HG02870 (cell line): ENCODE results near the gene DLK1.

Source experiments
- ATAC-seq: cut with Tn5 transposase; IDR thresholded peaks from one replicate; pipeline ENCODE4 v1.9.1; 2021; ENCODE audit warnings: mild to moderate bottlenecking, moderate library complexity; ENCODE audit not compliant: unreplicated experiment

The DLK1 gene

GRCh38 chr14:100775831-100776591 lies 49.3 kb downstream of the DLK1 start:
- no peak for ATAC-seq

GRCh38 chr14:100776681-100777365 lies 50.1 kb downstream of the DLK1 start:
- no peak for ATAC-seq

- ATAC-seq = no peak
Measured at GRCh38 chr14:100777366-100777817, 50.7 kb downstream of the DLK1 start.

- no peak for ATAC-seq
Measured at GRCh38 chr14:100777818-100778525, 51.3 kb downstream of the DLK1 start.

- no peak for ATAC-seq
Measured at GRCh38 chr14:100778526-100778882, 51.8 kb downstream of the DLK1 start.

GRCh38 chr14:100778951-100779690 lies 52.4 kb downstream of the DLK1 start:
- ATAC-seq = no peak

GRCh38 chr14:100779691-100780080 lies 53.0 kb downstream of the DLK1 start:
- no peak for ATAC-seq

GRCh38 chr14:100780246-100780645 lies 53.6 kb downstream of the DLK1 start:
- no peak for ATAC-seq

GRCh38 chr14:100780646-100781355 lies 54.1 kb downstream of the DLK1 start:
- no peak for ATAC-seq

- no peak for ATAC-seq
Measured at GRCh38 chr14:100781952-100782351, 55.3 kb downstream of the DLK1 start.

GRCh38 chr14:100782516-100783320 lies 56.0 kb downstream of the DLK1 start:
- ATAC-seq = no peak

- ATAC-seq = no peak
Measured at GRCh38 chr14:100783630-100784370, 57.1 kb downstream of the DLK1 start.

- no peak for ATAC-seq
Measured at GRCh38 chr14:100784523-100785337, 58.0 kb downstream of the DLK1 start.

- ATAC-seq = no peak
Measured at GRCh38 chr14:100785338-100785615, 58.6 kb downstream of the DLK1 start.

GRCh38 chr14:100785626-100786025 lies 58.9 kb downstream of the DLK1 start:
- ATAC-seq = no peak

GRCh38 chr14:100786131-100786530 lies 59.4 kb downstream of the DLK1 start:
- no peak for ATAC-seq

- no peak for ATAC-seq
Measured at GRCh38 chr14:100786576-100787219, 60.0 kb downstream of the DLK1 start.

- ATAC-seq = no peak
Measured at GRCh38 chr14:100787659-100788058, 61.0 kb downstream of the DLK1 start.
